HepG2 (cell line): ENCODE measurements around the gene CARMIL3. TPM values are rescaled to one million over a fixed set of nuclear protein-coding genes. Genes with fewer than 3 reads are reported as not detected.

ENCODE experiments used
- ETV5 ChIP-seq: IDR thresholded peaks from 2 replicates; pipeline ENCODE4 v1.6.1; 2018; ENCODE audit warnings: missing biosample characterization, missing genetic modification reagents, inconsistent platforms, borderline replicate concordance
- FOXK1 ChIP-seq: sonication (generic); formaldehyde crosslinking; IDR thresholded peaks from 2 replicates; pipeline ENCODE4 v1.4.0; 2020; ENCODE audit warnings: low read depth, missing genetic modification reagents, borderline replicate concordance
- HDAC2 ChIP-seq: sonication (generic); formaldehyde crosslinking; IDR thresholded peaks from 2 replicates; pipeline ENCODE4 v1.4.0; 2020; ENCODE audit warnings: missing genetic modification reagents
- KLF16 ChIP-seq, 2 experiments: sonication (generic) in 1 of 2; formaldehyde crosslinking in 1 of 2; IDR thresholded peaks; 2 replicates each; pipeline versions ENCODE4 v1.6.1 to v1.8.0; 2016 to 2023; ENCODE audit warnings: missing genetic modification reagents in 2 of 2, missing compliant biosample characterization in 1 of 2
- MAFG ChIP-seq: sonication (generic); formaldehyde crosslinking; IDR thresholded peaks from 2 replicates; pipeline ENCODE4 v1.5.1; 2020; ENCODE audit warnings: mild to moderate bottlenecking, missing genetic modification reagents
- SIN3A ChIP-seq: IDR thresholded peaks from 2 replicates; pipeline ENCODE4 v1.6.1; 2011; ENCODE audit warnings: low read depth, mild to moderate bottlenecking, control low read depth, low read length, borderline replicate concordance
- TGIF2 ChIP-seq: IDR thresholded peaks from 2 replicates; pipeline ENCODE4 v1.6.1; 2016; ENCODE audit warnings: control low read depth, missing compliant biosample characterization
- TRIM24 ChIP-seq: sonication (generic); formaldehyde crosslinking; IDR thresholded peaks from 2 replicates; pipeline ENCODE4 v1.8.0; 2022; ENCODE audit warnings: mild to moderate bottlenecking, missing genetic modification reagents
- ZMYM3 ChIP-seq: sonication (generic); formaldehyde crosslinking; IDR thresholded peaks from 2 replicates; pipeline ENCODE4 v1.5.1; 2020; ENCODE audit warnings: mild to moderate bottlenecking, missing genetic modification reagents
- ZNF3 ChIP-seq: IDR thresholded peaks from 2 replicates; pipeline ENCODE4 v1.7.0; 2017; ENCODE audit warnings: inconsistent platforms
- ZNF615 ChIP-seq: sonication (generic); formaldehyde crosslinking; IDR thresholded peaks from 2 replicates; pipeline ENCODE4 v1.5.0; 2020; ENCODE audit warnings: mild to moderate bottlenecking, missing genetic modification reagents, borderline replicate concordance
- ZSCAN21 ChIP-seq: sonication (generic); formaldehyde crosslinking; IDR thresholded peaks from 2 replicates; pipeline ENCODE4 v1.8.0; 2022; ENCODE audit warnings: mild to moderate bottlenecking, missing genetic modification reagents, moderate library complexity, borderline replicate concordance
- polyA plus RNA-seq, 8 experiments: library from polyadenylated mRNA; depleted of rRNA in 3 of 8; stranded (reverse) in 7 of 8; unstranded in 1 of 8; fragments of >200 nt; fragmentation: Illumina TruSeq in 4 of 8; extraction: Trizol in 4 of 8; gene quantifications; 2 replicates each; pipeline versions ENCODE4 v1.2.1 to v1.2.3, GENCODE V29; 2011 to 2016; ENCODE audit warnings: low read depth in 4 of 8, missing spikeins in 1 of 8, mixed read lengths in 1 of 8; ENCODE audit not compliant: insufficient read depth in 1 of 8
- total RNA-seq, 5 experiments: library from RNA; depleted of rRNA; stranded (reverse); fragments of >200 nt; fragmentation: Illumina TruSeq; extraction: Trizol; gene quantifications; 2 replicates each; pipeline ENCODE4 v1.2.3, GENCODE V29; 2016; ENCODE audit warnings: low read depth in 1 of 5
- TF ChIP-seq, protein P1 (sequence below): IDR thresholded peaks from 2 replicates; pipeline ENCODE4 v1.4.0; 2020; ENCODE audit warnings: mild to moderate bottlenecking, missing genetic modification reagents
- TF ChIP-seq, protein P2 (sequence below): IDR thresholded peaks from 2 replicates; pipeline ENCODE4 v1.6.1; 2016; ENCODE audit warnings: low read depth
- TF ChIP-seq, protein P3 (sequence below): sonication (generic); formaldehyde crosslinking; IDR thresholded peaks from 2 replicates; pipeline ENCODE4 v1.4.0; 2020; ENCODE audit warnings: mild to moderate bottlenecking, missing genetic modification reagents

CARMIL3 gene
- total and polyA plus RNA-seq, 2 of the 13 experiments (the other 11 are each of a cell fraction or from before 2014, with no cell fraction given): 0.27 to 0.55 TPM

DNA sequence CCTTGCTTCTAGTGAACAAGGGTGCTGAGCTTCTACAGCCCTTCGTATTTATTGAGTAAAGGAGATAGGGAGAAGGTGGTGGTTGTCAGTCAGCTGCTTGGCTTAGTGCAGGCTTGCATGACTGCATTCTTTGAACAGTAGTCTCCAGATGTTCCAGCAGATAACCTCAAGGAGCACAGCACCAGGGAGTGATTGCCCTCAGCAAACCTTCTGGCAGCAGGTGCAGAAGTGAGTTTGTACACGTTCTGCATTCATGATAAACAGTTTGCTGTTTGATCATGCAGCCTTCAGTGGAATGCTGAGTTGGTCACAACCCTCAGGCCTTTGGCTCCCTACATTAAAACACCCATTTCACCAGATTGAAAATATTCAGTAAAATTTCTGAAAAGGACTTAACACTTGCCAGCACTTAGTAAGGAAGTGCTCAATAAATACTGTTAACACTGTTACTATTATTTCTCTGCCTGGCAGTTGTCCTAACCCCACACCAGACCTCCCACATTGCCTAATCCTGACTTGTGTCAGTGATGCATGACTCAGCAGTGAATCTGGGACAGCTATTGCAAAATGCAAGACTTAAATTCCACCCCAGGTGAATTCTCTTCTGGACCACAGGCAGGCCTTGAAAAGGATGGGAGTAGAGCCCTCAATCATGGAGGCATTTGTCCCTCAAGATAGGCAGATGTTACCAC is 18.9 kb upstream of the CARMIL3 start (continued):
- TF ChIP-seq, protein P1, sequence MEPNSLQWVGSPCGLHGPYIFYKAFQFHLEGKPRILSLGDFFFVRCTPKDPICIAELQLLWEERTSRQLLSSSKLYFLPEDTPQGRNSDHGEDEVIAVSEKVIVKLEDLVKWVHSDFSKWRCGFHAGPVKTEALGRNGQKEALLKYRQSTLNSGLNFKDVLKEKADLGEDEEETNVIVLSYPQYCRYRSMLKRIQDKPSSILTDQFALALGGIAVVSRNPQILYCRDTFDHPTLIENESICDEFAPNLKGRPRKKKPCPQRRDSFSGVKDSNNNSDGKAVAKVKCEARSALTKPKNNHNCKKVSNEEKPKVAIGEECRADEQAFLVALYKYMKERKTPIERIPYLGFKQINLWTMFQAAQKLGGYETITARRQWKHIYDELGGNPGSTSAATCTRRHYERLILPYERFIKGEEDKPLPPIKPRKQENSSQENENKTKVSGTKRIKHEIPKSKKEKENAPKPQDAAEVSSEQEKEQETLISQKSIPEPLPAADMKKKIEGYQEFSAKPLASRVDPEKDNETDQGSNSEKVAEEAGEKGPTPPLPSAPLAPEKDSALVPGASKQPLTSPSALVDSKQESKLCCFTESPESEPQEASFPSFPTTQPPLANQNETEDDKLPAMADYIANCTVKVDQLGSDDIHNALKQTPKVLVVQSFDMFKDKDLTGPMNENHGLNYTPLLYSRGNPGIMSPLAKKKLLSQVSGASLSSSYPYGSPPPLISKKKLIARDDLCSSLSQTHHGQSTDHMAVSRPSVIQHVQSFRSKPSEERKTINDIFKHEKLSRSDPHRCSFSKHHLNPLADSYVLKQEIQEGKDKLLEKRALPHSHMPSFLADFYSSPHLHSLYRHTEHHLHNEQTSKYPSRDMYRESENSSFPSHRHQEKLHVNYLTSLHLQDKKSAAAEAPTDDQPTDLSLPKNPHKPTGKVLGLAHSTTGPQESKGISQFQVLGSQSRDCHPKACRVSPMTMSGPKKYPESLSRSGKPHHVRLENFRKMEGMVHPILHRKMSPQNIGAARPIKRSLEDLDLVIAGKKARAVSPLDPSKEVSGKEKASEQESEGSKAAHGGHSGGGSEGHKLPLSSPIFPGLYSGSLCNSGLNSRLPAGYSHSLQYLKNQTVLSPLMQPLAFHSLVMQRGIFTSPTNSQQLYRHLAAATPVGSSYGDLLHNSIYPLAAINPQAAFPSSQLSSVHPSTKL: peak; percentile 96
- TF ChIP-seq TGIF2 (CRISPR knock-in tag): peak; percentile 43; the same call in 1 of the 2 replicates
- TF ChIP-seq TRIM24: peak; percentile 97
- TF ChIP-seq ZSCAN21 (CRISPR knock-in tag): peak; percentile 83; the same call in 1 of the 2 replicates
- TF ChIP-seq, protein P2, sequence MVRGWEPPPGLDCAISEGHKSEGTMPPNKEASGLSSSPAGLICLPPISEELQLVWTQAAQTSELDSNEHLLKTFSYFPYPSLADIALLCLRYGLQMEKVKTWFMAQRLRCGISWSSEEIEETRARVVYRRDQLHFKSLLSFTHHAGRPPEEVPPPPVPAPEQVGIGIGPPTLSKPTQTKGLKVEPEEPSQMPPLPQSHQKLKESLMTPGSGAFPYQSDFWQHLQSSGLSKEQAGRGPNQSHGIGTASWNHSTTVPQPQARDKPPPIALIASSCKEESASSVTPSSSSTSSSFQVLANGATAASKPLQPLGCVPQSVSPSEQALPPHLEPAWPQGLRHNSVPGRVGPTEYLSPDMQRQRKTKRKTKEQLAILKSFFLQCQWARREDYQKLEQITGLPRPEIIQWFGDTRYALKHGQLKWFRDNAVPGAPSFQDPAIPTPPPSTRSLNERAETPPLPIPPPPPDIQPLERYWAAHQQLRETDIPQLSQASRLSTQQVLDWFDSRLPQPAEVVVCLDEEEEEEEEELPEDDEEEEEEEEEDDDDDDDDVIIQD: peak; percentile 68; the same call in 1 of the 2 replicates
- TF ChIP-seq KLF16 (CRISPR knock-in tag; IDR thresholded peaks at IDR 0.05): peak in 1 of 2 experiments; percentile 81; a peak in 2 of 4 replicates
- TF ChIP-seq FOXK1: peak; percentile 85; the same call in 1 of the 2 replicates
- TF ChIP-seq ZNF3 (CRISPR knock-in tag): peak; percentile 80
- peak; percentile 85 for TF ChIP-seq ZMYM3 (CRISPR knock-in tag)
- no peak for TF ChIP-seq ZNF615 (CRISPR knock-in tag)
- 0 out of 2 replicates have a peak, but pooled peaks have one; percentile 24 for TF ChIP-seq SIN3A
- TF ChIP-seq ETV5: peak; percentile 30; the same call in 1 of the 2 replicates
- TF ChIP-seq, protein P3, sequence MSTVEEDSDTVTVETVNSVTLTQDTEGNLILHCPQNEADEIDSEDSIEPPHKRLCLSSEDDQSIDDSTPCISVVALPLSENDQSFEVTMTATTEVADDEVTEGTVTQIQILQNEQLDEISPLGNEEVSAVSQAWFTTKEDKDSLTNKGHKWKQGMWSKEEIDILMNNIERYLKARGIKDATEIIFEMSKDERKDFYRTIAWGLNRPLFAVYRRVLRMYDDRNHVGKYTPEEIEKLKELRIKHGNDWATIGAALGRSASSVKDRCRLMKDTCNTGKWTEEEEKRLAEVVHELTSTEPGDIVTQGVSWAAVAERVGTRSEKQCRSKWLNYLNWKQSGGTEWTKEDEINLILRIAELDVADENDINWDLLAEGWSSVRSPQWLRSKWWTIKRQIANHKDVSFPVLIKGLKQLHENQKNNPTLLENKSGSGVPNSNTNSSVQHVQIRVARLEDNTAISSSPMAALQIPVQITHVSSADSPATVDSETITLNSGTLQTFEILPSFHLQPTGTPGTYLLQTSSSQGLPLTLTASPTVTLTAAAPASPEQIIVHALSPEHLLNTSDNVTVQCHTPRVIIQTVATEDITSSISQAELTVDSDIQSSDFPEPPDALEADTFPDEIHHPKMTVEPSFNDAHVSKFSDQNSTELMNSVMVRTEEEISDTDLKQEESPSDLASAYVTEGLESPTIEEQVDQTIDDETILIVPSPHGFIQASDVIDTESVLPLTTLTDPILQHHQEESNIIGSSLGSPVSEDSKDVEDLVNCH: no peak
- peak; percentile 97 for TF ChIP-seq MAFG
- peak; percentile 59; the same call in 1 of the 2 replicates for TF ChIP-seq HDAC2 (CRISPR knock-in tag)
